Fibroblast of skin of right quadriceps (primary cell): Measurements from ENCODE around the gene EBF3.

Experiments used
- DNase-seq: peaks from one replicate; pipeline ENCODE4 v3.0.0-alpha.2; 2013

EBF3 gene

DNA sequence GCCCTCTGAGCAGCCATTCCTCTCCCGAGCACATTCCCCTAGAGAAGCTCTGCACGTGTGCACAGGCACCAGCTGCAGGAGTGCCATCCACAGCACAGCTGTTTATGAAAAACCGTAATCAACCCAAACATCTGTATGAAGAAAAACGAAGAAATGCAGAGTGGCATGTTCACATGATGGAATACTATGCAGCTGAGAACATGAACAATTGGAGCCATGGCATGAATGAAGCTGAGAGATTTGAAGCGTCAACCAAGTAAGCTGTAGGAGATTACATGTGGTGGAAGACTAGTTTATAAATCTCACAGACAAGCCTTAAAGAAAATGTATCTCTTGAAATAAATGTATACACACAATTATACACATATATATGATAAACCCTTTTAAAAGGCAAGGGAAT lies 176.5 kb downstream of the EBF3 start:
- no peak for DNase-seq

DNA sequence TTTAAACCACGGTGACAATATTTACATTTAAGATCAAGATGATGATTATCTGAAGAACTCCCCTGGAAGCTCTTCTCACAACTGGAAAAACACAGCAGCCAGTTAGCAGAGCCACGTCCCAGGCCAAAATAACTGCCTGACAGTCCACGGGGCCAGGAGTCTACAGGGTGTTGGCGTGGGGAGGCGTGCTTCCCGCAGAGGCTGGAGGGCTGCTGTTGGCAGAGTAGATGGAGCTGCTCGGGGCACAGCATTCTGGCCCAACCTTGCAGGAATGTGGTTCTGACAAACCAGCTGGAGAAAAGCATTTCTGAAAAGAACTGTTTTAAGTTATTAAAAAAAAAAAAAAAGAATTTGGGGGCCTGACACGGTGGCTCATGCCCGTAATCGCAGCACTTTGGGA lies 177.9 kb downstream of the EBF3 start:
- no peak for DNase-seq

DNA sequence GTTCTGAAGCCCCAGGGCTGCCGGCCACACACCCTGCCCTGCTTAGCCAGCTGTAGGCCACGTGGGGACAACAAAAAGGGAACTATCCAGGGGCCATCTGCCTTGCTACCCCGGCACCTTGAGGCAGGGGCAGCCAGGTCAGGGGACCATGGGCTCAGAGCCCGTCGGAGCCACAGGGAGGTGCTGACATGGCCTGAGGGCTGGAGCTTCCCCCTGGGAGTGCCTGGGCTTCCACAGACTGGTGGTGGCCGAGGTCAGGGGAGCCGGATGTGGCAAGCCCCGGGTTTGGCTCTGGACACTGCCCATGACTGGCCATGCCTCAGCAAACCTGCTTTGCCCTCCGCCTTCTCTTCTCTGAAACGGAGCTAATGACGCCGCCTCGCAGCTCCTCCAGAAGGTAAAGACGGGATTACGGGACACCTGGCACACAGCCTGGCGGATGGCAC lies 178.5 kb downstream of the EBF3 start:
- DNase-seq = no peak
